Glutamatergic neuron (in vitro differentiated cells): ENCODE measurements around the gene SHANK3. TPM values are rescaled to one million over a fixed set of nuclear protein-coding genes. Genes with fewer than 3 reads are reported as not detected.

Experiments
- DNase-seq: peaks from one replicate; pipeline ENCODE4 v3.0.0; 2022
- H3K27ac Mint-ChIP-seq: one replicate; pipeline ENCODE4 v1.8.0; 2020; ENCODE audit warnings: mild to moderate bottlenecking, mixed read lengths, inconsistent platforms; ENCODE audit not compliant: unreplicated experiment
- H3K27me3 Mint-ChIP-seq: one replicate; pipeline ENCODE4 v1.8.0; 2020; ENCODE audit warnings: mild to moderate bottlenecking, moderate library complexity, mixed read lengths, inconsistent platforms; ENCODE audit not compliant: unreplicated experiment
- H3K36me3 Mint-ChIP-seq: one replicate; pipeline ENCODE4 v1.8.0; 2020; ENCODE audit warnings: mild to moderate bottlenecking, mixed read lengths, inconsistent platforms; ENCODE audit not compliant: unreplicated experiment
- H3K4me1 Mint-ChIP-seq: one replicate; pipeline ENCODE4 v1.8.0; 2020; ENCODE audit warnings: mild to moderate bottlenecking, low read depth, mixed read lengths, inconsistent platforms; ENCODE audit not compliant: unreplicated experiment
- H3K4me3 Mint-ChIP-seq: one replicate; pipeline ENCODE4 v1.8.0; 2020; ENCODE audit warnings: mild to moderate bottlenecking, mixed read lengths, inconsistent platforms; ENCODE audit not compliant: unreplicated experiment
- H3K9me3 Mint-ChIP-seq: one replicate; pipeline ENCODE4 v1.8.0; 2020; ENCODE audit warnings: mild to moderate bottlenecking, moderate library complexity, mixed read lengths, inconsistent platforms; ENCODE audit not compliant: unreplicated experiment
- total RNA-seq: library from RNA; stranded (reverse); fragmentation: NEBNext Ultra II Directional; extraction: Animal tissue kit (Norgen Biotek cat#: 25700); gene quantifications from one replicate; pipeline ENCODE4 v1.2.1, GENCODE V29; 2021; ENCODE audit not compliant: unreplicated experiment
- TF ChIP-seq, protein P1 (sequence below): fragments of 200-600 bp; sonication (generic); IDR thresholded peaks from one replicate; pipeline ENCODE4 v1.5.0; 2021; ENCODE audit not compliant: partially characterized antibody, unreplicated experiment

The SHANK3 gene
- total RNA-seq, 1 donor from 2014 or later: 20.4 TPM

DNA sequence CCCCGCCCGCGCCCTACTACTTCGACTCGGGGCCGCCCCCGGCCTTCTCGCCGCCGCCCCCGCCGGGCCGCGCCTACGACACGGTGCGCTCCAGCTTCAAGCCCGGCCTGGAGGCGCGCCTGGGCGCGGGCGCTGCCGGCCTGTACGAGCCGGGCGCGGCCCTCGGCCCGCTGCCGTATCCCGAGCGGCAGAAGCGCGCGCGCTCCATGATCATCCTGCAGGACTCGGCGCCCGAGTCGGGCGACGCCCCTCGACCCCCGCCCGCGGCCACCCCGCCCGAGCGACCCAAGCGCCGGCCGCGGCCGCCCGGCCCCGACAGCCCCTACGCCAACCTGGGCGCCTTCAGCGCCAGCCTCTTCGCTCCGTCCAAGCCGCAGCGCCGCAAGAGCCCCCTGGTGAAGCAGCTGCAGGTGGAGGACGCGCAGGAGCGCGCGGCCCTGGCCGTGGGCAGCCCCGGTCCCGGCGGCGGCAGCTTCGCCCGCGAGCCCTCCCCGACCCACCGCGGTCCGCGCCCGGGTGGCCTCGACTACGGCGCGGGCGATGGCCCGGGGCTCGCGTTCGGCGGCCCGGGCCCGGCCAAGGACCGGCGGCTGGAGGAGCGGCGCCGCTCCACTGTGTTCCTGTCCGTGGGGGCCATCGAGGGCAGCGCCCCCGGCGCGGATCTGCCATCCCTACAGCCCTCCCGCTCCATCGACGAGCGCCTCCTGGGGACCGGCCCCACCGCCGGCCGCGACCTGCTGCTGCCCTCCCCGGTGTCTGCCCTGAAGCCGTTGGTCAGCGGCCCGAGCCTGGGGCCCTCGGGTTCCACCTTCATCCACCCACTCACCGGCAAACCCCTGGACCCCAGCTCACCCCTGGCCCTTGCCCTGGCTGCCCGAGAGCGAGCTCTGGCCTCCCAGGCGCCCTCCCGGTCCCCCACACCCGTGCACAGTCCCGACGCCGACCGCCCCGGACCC is 48.0 kb downstream of the SHANK3 start:
- peaks cover 21% of the 10 kb centered on the region for H3K36me3 Mint-ChIP-seq
- H3K9me3 Mint-ChIP-seq: peaks cover 14% of the 10 kb centered on the region
- peaks cover 3% of the 10 kb centered on the region for H3K4me1 Mint-ChIP-seq
- TF ChIP-seq, protein P1, sequence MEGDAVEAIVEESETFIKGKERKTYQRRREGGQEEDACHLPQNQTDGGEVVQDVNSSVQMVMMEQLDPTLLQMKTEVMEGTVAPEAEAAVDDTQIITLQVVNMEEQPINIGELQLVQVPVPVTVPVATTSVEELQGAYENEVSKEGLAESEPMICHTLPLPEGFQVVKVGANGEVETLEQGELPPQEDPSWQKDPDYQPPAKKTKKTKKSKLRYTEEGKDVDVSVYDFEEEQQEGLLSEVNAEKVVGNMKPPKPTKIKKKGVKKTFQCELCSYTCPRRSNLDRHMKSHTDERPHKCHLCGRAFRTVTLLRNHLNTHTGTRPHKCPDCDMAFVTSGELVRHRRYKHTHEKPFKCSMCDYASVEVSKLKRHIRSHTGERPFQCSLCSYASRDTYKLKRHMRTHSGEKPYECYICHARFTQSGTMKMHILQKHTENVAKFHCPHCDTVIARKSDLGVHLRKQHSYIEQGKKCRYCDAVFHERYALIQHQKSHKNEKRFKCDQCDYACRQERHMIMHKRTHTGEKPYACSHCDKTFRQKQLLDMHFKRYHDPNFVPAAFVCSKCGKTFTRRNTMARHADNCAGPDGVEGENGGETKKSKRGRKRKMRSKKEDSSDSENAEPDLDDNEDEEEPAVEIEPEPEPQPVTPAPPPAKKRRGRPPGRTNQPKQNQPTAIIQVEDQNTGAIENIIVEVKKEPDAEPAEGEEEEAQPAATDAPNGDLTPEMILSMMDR: no peak
- no peak overlapping the region for H3K27ac Mint-ChIP-seq
- H3K4me3 Mint-ChIP-seq: no peak overlapping the region
- peak; percentile 42 for DNase-seq
- H3K27me3 Mint-ChIP-seq: peaks cover 36% of the 10 kb centered on the region

DNA sequence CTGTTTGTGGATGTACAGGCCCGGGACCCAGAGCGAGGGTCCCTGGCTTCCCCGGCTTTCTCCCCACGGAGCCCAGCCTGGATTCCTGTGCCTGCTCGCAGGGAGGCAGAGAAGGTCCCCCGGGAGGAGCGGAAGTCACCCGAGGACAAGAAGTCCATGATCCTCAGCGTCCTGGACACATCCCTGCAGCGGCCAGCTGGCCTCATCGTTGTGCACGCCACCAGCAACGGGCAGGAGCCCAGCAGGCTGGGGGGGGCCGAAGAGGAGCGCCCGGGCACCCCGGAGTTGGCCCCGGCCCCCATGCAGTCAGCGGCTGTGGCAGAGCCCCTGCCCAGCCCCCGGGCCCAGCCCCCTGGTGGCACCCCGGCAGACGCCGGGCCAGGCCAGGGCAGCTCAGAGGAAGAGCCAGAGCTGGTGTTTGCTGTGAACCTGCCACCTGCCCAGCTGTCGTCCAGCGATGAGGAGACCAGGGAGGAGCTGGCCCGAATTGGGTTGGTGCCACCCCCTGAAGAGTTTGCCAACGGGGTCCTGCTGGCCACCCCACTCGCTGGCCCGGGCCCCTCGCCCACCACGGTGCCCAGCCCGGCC is 48.7 kb downstream of the SHANK3 start:
- Mint-ChIP-seq H3K27me3 (peaks cover 34% of the 10 kb centered on the region), H3K36me3 (peaks cover 21% of the 10 kb centered on the region)
- TF ChIP-seq, protein P1: no peak

DNA sequence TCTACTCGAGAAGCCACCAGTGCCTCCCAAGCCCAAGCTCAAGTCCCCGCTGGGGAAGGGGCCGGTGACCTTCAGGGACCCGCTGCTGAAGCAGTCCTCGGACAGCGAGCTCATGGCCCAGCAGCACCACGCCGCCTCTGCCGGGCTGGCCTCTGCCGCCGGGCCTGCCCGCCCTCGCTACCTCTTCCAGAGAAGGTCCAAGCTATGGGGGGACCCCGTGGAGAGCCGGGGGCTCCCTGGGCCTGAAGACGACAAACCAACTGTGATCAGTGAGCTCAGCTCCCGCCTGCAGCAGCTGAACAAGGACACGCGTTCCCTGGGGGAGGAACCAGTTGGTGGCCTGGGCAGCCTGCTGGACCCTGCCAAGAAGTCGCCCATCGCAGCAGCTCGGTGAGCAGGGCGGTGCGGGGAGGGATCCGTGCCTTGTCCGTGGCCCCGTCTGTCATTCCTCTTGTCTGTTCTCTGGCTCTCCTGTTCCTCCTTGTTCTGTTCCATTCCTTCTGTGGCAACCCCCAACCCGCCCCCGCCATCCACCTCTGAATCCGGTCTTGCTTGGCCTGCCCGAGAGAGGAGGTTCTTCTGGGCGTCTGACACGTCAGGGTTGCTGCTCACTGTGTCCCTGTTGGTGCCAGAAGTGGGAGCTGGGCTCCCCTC is 49.6 kb downstream of the SHANK3 start:
- TF ChIP-seq, protein P1: no peak
- DNase-seq: no peak
- peaks cover 13% of the 10 kb centered on the region for H3K9me3 Mint-ChIP-seq
- peaks cover 29% of the 10 kb centered on the region for H3K27me3 Mint-ChIP-seq
- peaks cover 21% of the 10 kb centered on the region for H3K36me3 Mint-ChIP-seq
- H3K4me1 Mint-ChIP-seq: peaks cover 3% of the 10 kb centered on the region
- no peak overlapping the region for H3K4me3 Mint-ChIP-seq
- no peak overlapping the region for H3K27ac Mint-ChIP-seq

More for the DNA sequence above, 48.7 kb downstream of the SHANK3 start:
- Mint-ChIP-seq H3K4me1 (peaks cover 3% of the 10 kb centered on the region), H3K4me3 (no peak overlapping the region), H3K9me3 (peaks cover 11% of the 10 kb centered on the region), H3K27ac (no peak overlapping the region)
- no peak for DNase-seq

Other genes with a start within 250 kb of the SHANK3 start
- gene SBF1, start 197.8 kb upstream of the SHANK3 start, total RNA-seq: 206 TPM
- gene ADM2, start 191.3 kb upstream of the SHANK3 start, total RNA-seq: 37.6 TPM
- 4.0 TPM for gene MIOX, start 186.0 kb upstream of the SHANK3 start, total RNA-seq
- gene LMF2, start 165.1 kb upstream of the SHANK3 start, total RNA-seq: 62.2 TPM
- gene NCAPH2, start 164.6 kb upstream of the SHANK3 start, total RNA-seq: 52.9 TPM
- gene SCO2, start 147.2 kb upstream of the SHANK3 start, total RNA-seq: 4.8 TPM
- 1.2 TPM for gene TYMP, start 142.8 kb upstream of the SHANK3 start, total RNA-seq
- gene KLHDC7B, start 126.9 kb upstream of the SHANK3 start, total RNA-seq: 0.12 TPM
- gene SYCE3, start 109.9 kb upstream of the SHANK3 start, total RNA-seq: not detected
- 118 TPM for gene CPT1B, start 94.4 kb upstream of the SHANK3 start, total RNA-seq
- 147 TPM for gene CHKB, start 90.0 kb upstream of the SHANK3 start, total RNA-seq
- 143 TPM for gene MAPK8IP2, start 72.0 kb upstream of the SHANK3 start, total RNA-seq
- 65.7 TPM for gene ARSA, start 44.7 kb upstream of the SHANK3 start, total RNA-seq
- gene ACR, start 65.4 kb downstream of the SHANK3 start, total RNA-seq: not detected
- 19.2 TPM for gene RABL2B, start 110.8 kb downstream of the SHANK3 start, total RNA-seq